Hepatocyte (in vitro differentiated cells): ENCODE results near the gene ZNF207. TPM values are rescaled to one million over a fixed set of nuclear protein-coding genes. Genes with fewer than 3 reads are reported as not detected.

Source experiments
- DNase-seq: peaks from one replicate; pipeline ENCODE4 v3.0.0-alpha.2; 2016; ENCODE audit warnings: low spot score
- H2AFZ ChIP-seq: fragments of 200-600 bp; sonication (generic); 2 replicates; pipeline ENCODE4 v1.6.0; 2016; ENCODE audit warnings: antibody characterized with exemption, mild to moderate bottlenecking
- H3K27ac ChIP-seq: fragments of 200-600 bp; sonication (generic); 2 replicates; pipeline ENCODE4 v1.5.1; 2016; ENCODE audit warnings: mild to moderate bottlenecking
- H3K27me3 ChIP-seq: fragments of 200-600 bp; sonication (generic); 2 replicates; pipeline ENCODE4 v1.6.1; 2016
- H3K36me3 ChIP-seq: fragments of 200-600 bp; sonication (generic); replicated peaks from 2 replicates; pipeline ENCODE4 v1.5.1; 2016; ENCODE audit warnings: low read depth; ENCODE audit not compliant: insufficient read depth
- H3K4me1 ChIP-seq: fragments of 200-600 bp; sonication (generic); 2 replicates; pipeline ENCODE4 v1.5.1; 2016; ENCODE audit warnings: mild to moderate bottlenecking, moderate library complexity; ENCODE audit not compliant: insufficient read depth
- H3K4me2 ChIP-seq: fragments of 200-600 bp; sonication (generic); 2 replicates; pipeline ENCODE4 v1.6.0; 2016
- H3K4me3 ChIP-seq: fragments of 200-600 bp; sonication (generic); 2 replicates; pipeline ENCODE4 v1.5.1; 2016; ENCODE audit warnings: mild to moderate bottlenecking
- H3K79me2 ChIP-seq: fragments of 200-600 bp; sonication (generic); 2 replicates; pipeline ENCODE4 v1.6.0; 2017; ENCODE audit warnings: mild to moderate bottlenecking
- H3K9me2 ChIP-seq: fragments of 200-600 bp; sonication (generic); replicated peaks from 2 replicates; pipeline ENCODE4 v1.6.0; 2017; ENCODE audit warnings: mild to moderate bottlenecking; ENCODE audit not compliant: insufficient read depth
- H3K9me3 ChIP-seq: fragments of 200-600 bp; sonication (generic); 2 replicates; pipeline ENCODE4 v1.5.1; 2016; ENCODE audit warnings: low read depth, mild to moderate bottlenecking
- H4K20me1 ChIP-seq: fragments of 200-600 bp; sonication (generic); 2 replicates; pipeline ENCODE4 v1.6.0; 2016; ENCODE audit warnings: mild to moderate bottlenecking; ENCODE audit not compliant: insufficient read depth, poor library complexity, severe bottlenecking
- CTCF ChIP-seq: fragments of 200-600 bp; sonication (generic); IDR thresholded peaks from 2 replicates; pipeline ENCODE4 v1.5.1; 2016; ENCODE audit warnings: antibody characterized with exemption, mild to moderate bottlenecking; ENCODE audit not compliant: poor library complexity
- EZH2 ChIP-seq: fragments of 200-600 bp; sonication (generic); IDR thresholded peaks from 2 replicates; pipeline ENCODE4 v1.6.1; 2016; ENCODE audit warnings: antibody characterized with exemption, mild to moderate bottlenecking, borderline replicate concordance
- EZH2phosphoT487 ChIP-seq: fragments of 200-600 bp; sonication (generic); IDR thresholded peaks from one replicate; pipeline ENCODE4 v1.6.1; 2018; ENCODE audit warnings: antibody characterized with exemption, mild to moderate bottlenecking, low read depth, moderate library complexity; ENCODE audit not compliant: unreplicated experiment, severe bottlenecking
- WGBS: methylation state at CpG from one replicate; pipeline ENCODE4 v1.1.6; 2016; ENCODE audit warnings: low lambda C conversion rate; ENCODE audit errors: missing lambda C conversion rate; 5-methylcytosine and 5-hydroxymethylcytosine counted together
- polyA plus RNA-seq: library from polyadenylated mRNA; unstranded; fragments of >200 nt; fragmentation: Nextera tagmentation; extraction: Ambion mirVana; gene quantifications from 2 replicates; pipeline ENCODE4 v1.2.1, GENCODE V29; 2016
- total RNA-seq: library from RNA; depleted of rRNA; stranded (reverse); fragments of >200 nt; gene quantifications from 2 replicates; pipeline ENCODE4 v1.2.3, GENCODE V29; 2014

Gene ZNF207
- total and polyA plus RNA-seq, 2 experiments from 2014 or later, result 137 to 138 TPM

GRCh38 chr17:32303781-32304288 lies 46.1 kb upstream of the ZNF207 start:
- no peak for TF ChIP-seq EZH2phosphoT487
- 38% methylated on average over 2 of the region's 2 CpGs for WGBS
- Histone ChIP-seq H3K79me2 (no peaks in the 10 kb centered on the region), H3K4me2 (no peak overlapping the region), H3K27me3 (no peaks in the 10 kb centered on the region), H4K20me1 (no peaks in the 10 kb centered on the region), H3K9me2 (no peaks in the 10 kb centered on the region), H2AFZ (no peak overlapping the region), H3K4me3 (no peak overlapping the region), H3K9me3 (no peaks in the 10 kb centered on the region), H3K27ac (no peak overlapping the region), H3K4me1 (no peaks in the 10 kb centered on the region), H3K36me3 (no peaks in the 10 kb centered on the region)
- DNase-seq, result no peak

GRCh38 chr17:32305049-32305448 lies 44.9 kb upstream of the ZNF207 start:
- no peak for DNase-seq
- Histone ChIP-seq H3K27ac (no peak overlapping the region), H3K9me2 (no peaks in the 10 kb centered on the region), H3K27me3 (no peaks in the 10 kb centered on the region), H4K20me1 (no peaks in the 10 kb centered on the region), H3K79me2 (no peaks in the 10 kb centered on the region), H3K9me3 (no peaks in the 10 kb centered on the region), H3K36me3 (no peaks in the 10 kb centered on the region), H2AFZ (no peak overlapping the region), H3K4me2 (no peak overlapping the region), H3K4me3 (no peak overlapping the region), H3K4me1 (no peaks in the 10 kb centered on the region)
- 86% methylated on average over 7 of the region's 9 CpGs for WGBS
- TF ChIP-seq CTCF, result no peak
- TF ChIP-seq EZH2, result no peak
- no peak for TF ChIP-seq EZH2phosphoT487

GRCh38 chr17:32307658-32308057 lies 42.3 kb upstream of the ZNF207 start:
- no peaks in the 10 kb centered on the region for H3K4me1 ChIP-seq
- no peak overlapping the region for H3K27ac ChIP-seq
- H3K4me2 ChIP-seq, result no peak overlapping the region
- no peaks in the 10 kb centered on the region for H3K79me2 ChIP-seq
- no peaks in the 10 kb centered on the region for H3K36me3 ChIP-seq
- no peaks in the 10 kb centered on the region for H3K9me2 ChIP-seq
- no peak for DNase-seq
- WGBS, result 77% methylated on average over 4 of the region's 4 CpGs
- H3K27me3 ChIP-seq, result no peaks in the 10 kb centered on the region
- no peak overlapping the region for H2AFZ ChIP-seq
- no peaks in the 10 kb centered on the region for H4K20me1 ChIP-seq
- no peak overlapping the region for H3K4me3 ChIP-seq
- no peaks in the 10 kb centered on the region for H3K9me3 ChIP-seq
- TF ChIP-seq EZH2phosphoT487 (no peak), EZH2 (no peak)

GRCh38 chr17:32311028-32311536 lies 38.9 kb upstream of the ZNF207 start:
- H3K27ac ChIP-seq, result no peak overlapping the region
- no peak overlapping the region for H2AFZ ChIP-seq
- H3K4me3 ChIP-seq, result no peak overlapping the region
- H3K4me2 ChIP-seq, result peak overlapping the region; percentile 62
- H3K9me2 ChIP-seq, result no peaks in the 10 kb centered on the region
- H3K27me3 ChIP-seq, result peaks cover 14% of the 10 kb centered on the region
- no peaks in the 10 kb centered on the region for H4K20me1 ChIP-seq
- no peaks in the 10 kb centered on the region for H3K36me3 ChIP-seq
- H3K9me3 ChIP-seq, result no peaks in the 10 kb centered on the region
- DNase-seq, result no peak
- TF ChIP-seq CTCF, result no peak
- TF ChIP-seq EZH2, result no peak
- no peak for TF ChIP-seq EZH2phosphoT487
- WGBS, result 22% methylated on average over 9 of the region's 9 CpGs
- no peaks in the 10 kb centered on the region for H3K79me2 ChIP-seq
- no peaks in the 10 kb centered on the region for H3K4me1 ChIP-seq
